Measurements from ENCODE around the gene MOB3C. TPM values are rescaled to one million over a fixed set of nuclear protein-coding genes. Genes with fewer than 3 reads are reported as not detected.

The MOB3C gene
- total RNA-seq, 1 experiment from 2014 or later, result 8.4 TPM

DNA sequence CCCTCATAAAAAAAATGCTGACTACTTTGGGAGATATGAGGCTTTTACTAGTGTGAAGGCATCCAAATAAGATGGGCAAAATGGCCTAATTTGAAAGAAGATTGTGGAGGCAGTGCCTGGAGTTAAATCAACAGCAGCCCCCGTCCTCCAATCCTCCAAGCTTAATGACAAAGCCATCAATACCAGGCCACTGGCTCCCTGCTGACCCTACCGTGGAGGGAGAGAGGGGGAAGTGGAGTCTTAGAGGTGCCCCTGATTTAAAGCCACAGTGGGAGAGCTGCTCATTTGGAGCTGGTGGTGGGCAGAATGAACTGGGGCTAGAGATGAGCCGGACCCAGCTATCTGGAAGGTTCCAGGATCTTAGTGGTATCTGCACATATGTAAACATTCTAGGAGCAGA lies 40.8 kb downstream of the MOB3C start:
- DNase-seq (ENCODE audit: low read depth), result no peak

DNA sequence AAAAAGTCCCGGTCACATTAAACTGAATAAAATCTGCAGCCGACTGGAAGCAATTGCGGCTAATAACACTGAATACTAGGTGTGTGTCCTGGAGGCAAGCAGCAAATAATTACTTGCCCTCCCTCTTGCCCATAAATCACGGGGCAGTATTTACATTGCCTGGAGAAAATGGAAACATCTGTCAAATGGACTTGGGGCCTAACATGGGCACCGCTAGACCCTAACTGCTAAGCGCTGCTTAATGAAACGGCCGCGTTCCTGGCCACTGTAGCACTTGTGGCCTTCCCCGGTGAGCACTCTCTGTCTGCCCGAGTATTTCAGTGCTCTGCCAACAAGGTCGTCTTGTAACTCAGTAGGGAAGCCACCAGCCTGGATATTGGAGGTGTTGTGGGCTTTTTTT lies 41.3 kb downstream of the MOB3C start:
- DNase-seq (ENCODE audit: low read depth), result no peak

DNA sequence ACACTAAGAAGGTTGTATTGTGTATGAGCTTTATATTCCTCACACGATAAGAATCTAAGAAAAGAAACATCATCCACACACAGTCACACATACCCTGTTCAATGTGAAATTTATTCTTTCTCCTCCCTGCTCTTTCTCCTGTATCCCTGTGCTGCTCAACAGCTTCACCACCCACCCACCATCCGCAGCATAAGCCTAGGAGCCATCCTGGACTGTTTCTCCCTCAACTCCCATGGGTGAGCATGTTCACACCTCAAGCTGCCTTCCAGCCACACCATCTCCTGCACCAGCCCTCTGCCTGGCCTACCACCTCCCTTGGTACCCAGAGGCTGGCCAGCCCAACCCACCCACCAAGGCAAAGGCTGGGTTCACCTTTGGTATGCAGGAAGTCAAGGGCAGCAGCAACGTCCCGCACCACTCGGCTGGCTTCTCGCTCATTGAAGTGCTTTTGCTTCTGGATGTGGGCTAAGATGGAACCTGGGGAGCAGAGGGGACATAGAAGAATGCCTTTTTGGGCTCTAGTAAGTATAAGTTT lies 44.9 kb downstream of the MOB3C start:
- DNase-seq (ENCODE audit: low read depth), result no peak

DNA sequence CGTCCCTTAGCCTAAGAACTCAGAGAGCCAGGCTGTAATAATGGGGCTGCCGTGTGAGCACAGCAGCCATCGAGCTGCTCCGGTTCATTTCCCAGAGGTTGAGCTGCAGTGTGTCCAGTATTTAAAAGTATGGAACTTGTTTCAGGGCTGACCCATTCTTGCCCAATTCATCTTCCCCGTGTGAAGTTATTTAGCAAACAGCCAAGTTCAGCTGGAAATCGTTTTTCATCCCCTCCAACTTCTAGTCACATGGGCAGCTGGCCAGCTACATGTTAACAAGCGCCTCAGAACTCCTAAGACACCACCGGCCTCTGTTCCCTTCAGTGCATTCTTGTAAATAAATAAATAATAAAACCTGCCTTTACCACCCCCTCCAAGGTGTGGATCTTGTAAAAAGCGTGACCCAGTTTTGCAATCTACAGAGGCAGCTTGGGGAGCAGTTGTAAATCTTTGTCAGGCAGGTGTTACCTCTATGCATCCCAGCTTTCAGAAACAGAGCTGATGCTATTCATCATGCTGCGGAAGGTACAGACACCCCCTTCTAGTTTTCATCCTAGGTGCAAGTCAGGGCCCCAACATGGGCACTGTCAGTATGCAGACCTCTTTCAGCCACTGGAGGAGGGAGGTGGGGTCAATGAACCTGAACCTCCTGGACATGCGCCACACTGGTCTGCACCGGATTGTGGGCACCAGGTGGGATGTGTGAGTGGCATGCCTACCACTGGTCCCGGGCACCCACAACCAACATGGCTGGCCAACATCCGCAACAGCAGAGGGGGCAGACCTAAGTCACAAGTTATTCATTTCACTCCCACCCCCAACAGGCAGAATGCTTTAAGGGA lies 46.5 kb downstream of the MOB3C start:
- no peak for DNase-seq (ENCODE audit: low read depth)

DNA sequence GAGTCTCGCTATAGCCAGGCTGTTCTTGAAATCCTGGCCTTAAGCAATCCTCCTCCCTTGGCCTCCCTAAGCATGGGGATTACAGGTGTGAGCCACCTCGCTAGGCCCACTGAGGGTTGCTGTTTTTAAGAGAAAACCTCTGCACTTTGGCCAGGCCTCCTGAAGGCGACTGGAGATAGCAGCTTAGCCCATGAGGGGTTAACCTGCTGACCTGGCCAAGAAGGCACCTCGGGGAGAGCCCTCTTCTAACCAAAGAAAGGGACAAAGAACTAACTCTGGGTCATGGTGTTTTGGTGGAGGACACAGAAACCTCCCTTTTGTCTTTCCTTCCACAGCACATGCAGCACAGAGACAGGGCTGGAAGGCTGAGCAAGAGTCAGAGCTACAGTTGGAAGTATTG lies 47.5 kb downstream of the MOB3C start:
- no peak for DNase-seq (ENCODE audit: low read depth)

DNA sequence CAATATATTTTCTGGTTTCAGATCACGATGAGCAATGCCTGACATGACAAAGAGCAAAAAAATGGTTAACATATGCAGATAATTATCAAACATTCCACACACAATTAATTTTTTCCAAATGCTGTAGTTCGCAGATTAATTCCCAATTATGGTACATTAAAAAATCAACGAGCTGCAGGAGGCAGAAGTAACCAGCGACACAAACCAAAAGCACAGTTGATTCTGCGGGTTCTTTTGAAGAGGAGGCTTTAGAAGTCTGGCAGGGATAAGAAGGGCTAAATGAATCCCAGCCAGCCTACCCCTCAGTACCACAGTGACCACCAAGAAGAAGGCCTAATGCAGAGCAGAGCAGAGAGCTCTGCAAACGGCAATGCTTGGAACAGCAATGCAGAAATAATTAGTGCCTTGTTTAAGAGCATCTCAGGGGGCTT lies 48.1 kb downstream of the MOB3C start:
- DNase-seq (ENCODE audit: low read depth), result no peak

DNA sequence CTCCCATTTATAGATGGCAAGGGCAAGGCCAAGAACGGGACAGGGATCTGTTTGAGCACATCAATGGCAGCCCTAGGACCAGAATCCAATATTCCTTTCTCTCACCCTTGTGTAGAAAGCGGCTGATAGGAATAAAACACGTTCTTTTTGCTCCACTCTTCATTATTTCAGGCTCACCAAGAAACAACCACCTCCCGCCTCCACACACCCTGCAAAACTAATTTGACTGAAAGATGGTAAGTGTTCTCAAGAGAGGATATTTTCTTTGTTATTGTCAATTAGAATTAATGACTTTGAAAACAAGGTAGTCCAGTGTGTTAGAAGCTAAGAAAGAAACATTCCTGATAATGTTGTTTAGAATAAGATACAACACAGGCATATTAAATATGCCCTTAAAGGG lies 53.3 kb downstream of the MOB3C start:
- DNase-seq (ENCODE audit: low read depth), result no peak

DNA sequence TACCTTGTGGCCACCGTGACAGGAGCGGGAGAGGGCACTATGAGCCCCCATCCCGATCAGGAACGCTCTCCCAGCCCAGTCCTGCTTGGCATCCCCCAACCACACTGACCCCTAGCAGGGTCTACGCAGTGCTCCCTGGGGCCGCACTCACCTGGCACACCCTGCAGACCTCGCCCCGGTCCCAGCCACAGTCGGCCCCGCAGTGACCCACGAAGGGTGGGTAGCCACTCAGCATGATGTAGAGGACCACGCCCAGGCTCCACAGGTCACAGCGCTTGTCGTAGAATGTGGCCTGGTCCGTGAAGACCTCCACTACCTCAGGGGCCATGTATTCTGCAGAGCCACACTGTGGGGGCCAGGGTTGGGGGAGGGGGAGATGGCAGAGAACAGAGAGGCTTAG lies 54.1 kb downstream of the MOB3C start:
- no peak for DNase-seq (ENCODE audit: low read depth)

DNA sequence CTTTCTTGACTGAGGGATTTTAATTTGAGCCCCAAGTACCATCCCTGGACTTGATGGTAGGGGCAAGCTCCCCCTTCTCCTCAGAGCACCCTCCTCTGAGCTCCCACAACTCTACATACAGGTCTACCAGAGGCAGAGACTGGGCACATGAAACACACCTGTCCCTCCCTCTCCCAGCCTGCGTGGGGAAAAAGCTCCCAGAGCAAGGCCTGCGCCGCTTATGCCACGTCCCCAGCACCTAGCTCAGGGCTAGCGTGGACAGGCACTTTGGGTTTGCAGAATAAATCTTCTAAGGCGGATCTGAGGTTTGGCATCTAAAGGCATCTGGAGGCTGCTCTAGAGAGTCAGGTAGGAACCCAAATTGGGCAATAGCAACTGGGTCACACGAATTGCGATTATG lies 57.6 kb downstream of the MOB3C start:
- no peak for DNase-seq (ENCODE audit: low read depth)

DNA sequence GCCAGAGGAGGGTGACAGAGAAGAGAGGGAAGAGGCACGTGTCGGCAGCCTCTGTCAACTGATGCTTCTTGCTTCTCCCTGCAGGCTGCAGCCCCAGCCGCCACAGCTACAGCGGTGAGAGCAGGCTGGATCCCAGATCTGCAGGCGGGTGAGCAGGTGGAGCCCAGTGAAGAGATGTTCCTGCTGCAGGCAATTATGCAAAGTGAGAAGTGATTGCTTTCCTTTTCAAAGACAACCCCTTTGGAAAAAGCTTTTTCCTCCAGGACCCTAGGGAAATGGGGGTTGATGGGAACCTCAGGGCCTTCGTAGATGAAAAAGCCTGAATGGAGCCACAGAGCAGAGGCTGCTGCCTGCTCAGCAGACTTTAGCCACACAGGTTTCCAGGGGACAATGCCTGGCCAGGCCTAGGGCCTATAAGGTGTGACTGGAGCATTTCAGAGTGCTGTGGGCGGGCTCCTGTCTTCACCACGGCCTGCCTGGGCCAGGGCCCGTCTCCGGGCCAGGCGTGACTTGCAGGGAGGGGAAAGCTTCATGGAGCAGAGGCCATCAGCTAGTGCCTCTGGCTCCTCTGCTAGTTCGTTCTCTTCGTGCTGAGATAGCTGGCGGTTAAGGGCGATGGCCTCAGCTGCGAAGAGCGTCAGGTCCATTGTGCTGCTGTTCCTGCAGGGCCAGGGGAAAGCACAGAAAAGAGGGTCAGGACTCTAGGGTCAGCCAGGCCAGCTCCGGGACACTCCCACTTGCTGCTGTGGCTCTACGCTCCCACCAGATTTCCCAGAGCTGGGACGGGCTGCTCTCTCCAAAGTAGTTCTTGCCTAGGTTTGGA lies 58.3 kb downstream of the MOB3C start:
- no peak for DNase-seq (ENCODE audit: low read depth)

Other genes with a start within 250 kb of the MOB3C start
- not detected in 2 replicates for gene FAAH, start 222.5 kb downstream of the MOB3C start, total RNA-seq (2014; rRNA removed; shearing (Covaris generic))
- gene DMBX1, start 127.0 kb downstream of the MOB3C start, total RNA-seq (2014; rRNA removed; shearing (Covaris generic)), result not detected in 2 replicates
- gene KNCN, start 65.2 kb downstream of the MOB3C start, total RNA-seq (2014; rRNA removed; shearing (Covaris generic)), result not detected in 2 replicates
- 16.7 and 16.8 TPM in 2 replicates for gene MKNK1, start 12.5 kb downstream of the MOB3C start, total RNA-seq (2014; rRNA removed; shearing (Covaris generic))
- gene ATPAF1, start 51.6 kb upstream of the MOB3C start, total RNA-seq (2014; rRNA removed; shearing (Covaris generic)), result 67.6 and 75.1 TPM in 2 replicates
- not detected in 2 replicates for gene TEX38, start 55.0 kb upstream of the MOB3C start, total RNA-seq (2014; rRNA removed; shearing (Covaris generic))
- gene EFCAB14, start 102.3 kb upstream of the MOB3C start, total RNA-seq (2014; rRNA removed; shearing (Covaris generic)), result 52.2 and 66.0 TPM in 2 replicates
- gene CYP4B1, start 182.2 kb upstream of the MOB3C start, total RNA-seq (2014; rRNA removed; shearing (Covaris generic)), result not detected in 2 replicates

All from RPMI7951 (cell line).